ENCODE measurements around the gene SFXN4. TPM values are rescaled to one million over a fixed set of nuclear protein-coding genes. Genes with fewer than 3 reads are reported as not detected.

SFXN4 gene
- total and polyA plus RNA-seq, 3 experiments from 2014 or later = 18.6 to 52.3 (median 48.2) TPM

- Mint-ChIP-seq H3K36me3 (peaks cover 0 to 6% (median 0%) of the 10 kb centered on the region in 3 donors), H3K27ac (peak overlapping the region in 6 of 8 donors; percentile 80 to 97 (median 90)), H3K4me1 (peaks cover 48 to 59% (median 55%) of the 10 kb centered on the region in 3 donors), H3K27me3 (peaks cover 0 to 2% of the 10 kb centered on the region in 2 donors), H3K4me3 (peak overlapping the region; percentile 87 to 99 (median 94)), H3K9me3 (no peaks in the 10 kb centered on the region)
- H3K27me3 ChIP-seq (ENCODE audit: insufficient read depth, low read length, poor library complexity, severe bottlenecking) = no peaks in the 10 kb centered on the region
- POLR2A ChIA-PET = interaction anchor here (0.6 to 1.6 kb wide), 3 partner anchors 50 to 98 kb away, joined by 3 to 13 read pairs (median 4); no protein-coding TSS in a partner anchor
- no peak overlapping the region for H3K27ac ChIP-seq (ENCODE audit: low read depth, low read length)
- no peaks in the 10 kb centered on the region for H3K36me3 ChIP-seq (ENCODE audit: insufficient read depth, low read length)
- H3K4me3 ChIP-seq (ENCODE audit: low read length) = peak overlapping the region; percentile 78
- no peaks in the 10 kb centered on the region for H3K9me3 ChIP-seq (ENCODE audit: low read length)
- DNase-seq = peak in 1 of 5 donors; percentile 10
- H3K4me1 ChIP-seq (ENCODE audit: insufficient read depth, low read length) = peaks cover 46% of the 10 kb centered on the region
- CTCF ChIA-PET = interaction anchor here (1.1 to 8.6 kb wide), 13 partner anchors 10 to 335 kb away, joined by 3 to 112 read pairs (median 7); partner anchors contain the start of gene RGS10
Measured at GRCh38 chr10:119208553-119208940, 43.0 kb upstream of the SFXN4 start.

GRCh38 chr10:119207713-119208552 lies 42.4 kb upstream of the SFXN4 start:
- CTCF ChIA-PET = interaction anchor here (0.6 to 8.6 kb wide), 33 partner anchors 10 to 384 kb away, joined by 3 to 112 read pairs (median 5); partner anchors contain the start of genes EIF3A, RGS10 and SFXN4

GRCh38 chr10:119207366-119207666 lies 41.8 kb upstream of the SFXN4 start, which contains the start of gene GRK5:
Gene GRK5, plus strand, starts transcription at chr10:119207571. Its CDS starts 347 bp downstream, at chr10:119207918.
- CTCF ChIA-PET = interaction anchor here (0.7 to 8.6 kb wide), 32 partner anchors 8 to 385 kb away, joined by 3 to 112 read pairs (median 5); partner anchors contain the start of genes EIF3A, RGS10 and SFXN4
- peak; percentile 92 to 98 (median 98) for DNase-seq
- Histone ChIP-seq H3K9me3 (ENCODE audit: low read length) (no peaks in the 10 kb centered on the region), H3K36me3 (ENCODE audit: insufficient read depth, low read length) (no peaks in the 10 kb centered on the region), H3K4me3 (ENCODE audit: low read length) (peak within 1 kb of the TSS; percentile 78), H3K4me1 (ENCODE audit: insufficient read depth, low read length) (peaks cover 34% of the 10 kb centered on the region), H3K27me3 (ENCODE audit: insufficient read depth, low read length, poor library complexity, severe bottlenecking) (no peaks in the 10 kb centered on the region), H3K27ac (ENCODE audit: low read depth, low read length) (peak within 1 kb of the TSS; percentile 57)
- H3K4me1 Mint-ChIP-seq = peaks cover 39 to 49% (median 46%) of the 10 kb centered on the region in 3 donors
- POLR2A ChIA-PET = interaction anchor here (0.6 to 2.3 kb wide), 16 partner anchors 42 to 665 kb away, joined by 3 to 18 read pairs (median 3); partner anchors contain the start of genes CACUL1, MCMBP, RGS10 and SFXN4
- peaks cover 0 to 2% of the 10 kb centered on the region in 2 donors for H3K27me3 Mint-ChIP-seq
- H3K9me3 Mint-ChIP-seq = no peaks in the 10 kb centered on the region
- peak within 1 kb of the TSS; percentile 93 to 99 (median 98) for H3K27ac Mint-ChIP-seq
- peaks cover 0 to 6% (median 0%) of the 10 kb centered on the region in 3 donors for H3K36me3 Mint-ChIP-seq
- peak within 1 kb of the TSS; percentile 94 to 99 (median 96) for H3K4me3 Mint-ChIP-seq

More at GRCh38 chr10:119207713-119208552, 42.4 kb upstream of the SFXN4 start:
- Mint-ChIP-seq H3K27me3 (peaks cover 0 to 2% of the 10 kb centered on the region in 2 donors), H3K4me1 (peaks cover 45 to 55% (median 52%) of the 10 kb centered on the region in 3 donors), H3K27ac (peak overlapping the region; percentile 80 to 97 (median 91)), H3K36me3 (peaks cover 0 to 6% (median 0%) of the 10 kb centered on the region in 3 donors), H3K4me3 (peak overlapping the region; percentile 87 to 99 (median 94)), H3K9me3 (no peaks in the 10 kb centered on the region)
- no peaks in the 10 kb centered on the region for H3K27me3 ChIP-seq (ENCODE audit: insufficient read depth, low read length, poor library complexity, severe bottlenecking)
- H3K4me1 ChIP-seq (ENCODE audit: insufficient read depth, low read length) = peaks cover 40% of the 10 kb centered on the region
- H3K27ac ChIP-seq (ENCODE audit: low read depth, low read length) = peak overlapping the region; percentile 46
- POLR2A ChIA-PET = interaction anchor here (0.6 to 2.3 kb wide), 10 partner anchors 43 to 665 kb away, joined by 3 to 18 read pairs (median 4); partner anchors contain the start of genes MCMBP and SFXN4
- H3K36me3 ChIP-seq (ENCODE audit: insufficient read depth, low read length) = no peaks in the 10 kb centered on the region
- peak in 3 of 5 donors; percentile 10 to 56 (median 12) for DNase-seq
- H3K4me3 ChIP-seq (ENCODE audit: low read length) = peak overlapping the region; percentile 78
- no peaks in the 10 kb centered on the region for H3K9me3 ChIP-seq (ENCODE audit: low read length)

- ChIA-PET POLR2A (interaction anchor here (0.6 to 2.3 kb wide), 18 partner anchors 42 to 666 kb away, joined by 3 to 18 read pairs (median 3); partner anchors contain the start of genes CACUL1, MCMBP, RGS10 and SFXN4), CTCF (interaction anchor here (0.7 to 8.6 kb wide), 47 partner anchors 8 to 426 kb away, joined by 3 to 112 read pairs (median 5); partner anchors contain the start of genes EIF3A, PRDX3, RGS10 and SFXN4)
- peak overlapping the region; percentile 93 to 99 (median 98) for H3K27ac Mint-ChIP-seq
- H3K36me3 ChIP-seq (ENCODE audit: insufficient read depth, low read length) = no peaks in the 10 kb centered on the region
- H3K4me3 Mint-ChIP-seq = peak overlapping the region; percentile 87 to 99 (median 94)
- peaks cover 29% of the 10 kb centered on the region for H3K4me1 ChIP-seq (ENCODE audit: insufficient read depth, low read length)
- peak overlapping the region; percentile 21 for H3K4me3 ChIP-seq (ENCODE audit: low read length)
- H3K9me3 Mint-ChIP-seq = no peaks in the 10 kb centered on the region
- H3K4me1 Mint-ChIP-seq = peaks cover 34 to 44% (median 41%) of the 10 kb centered on the region in 3 donors
- DNase-seq = peak; percentile 52 to 80 (median 73)
- H3K9me3 ChIP-seq (ENCODE audit: low read length) = no peaks in the 10 kb centered on the region
- peak overlapping the region; percentile 57 for H3K27ac ChIP-seq (ENCODE audit: low read depth, low read length)
- no peaks in the 10 kb centered on the region for H3K27me3 ChIP-seq (ENCODE audit: insufficient read depth, low read length, poor library complexity, severe bottlenecking)
- H3K27me3 Mint-ChIP-seq = peaks cover 0 to 2% of the 10 kb centered on the region in 2 donors
- peaks cover 0 to 6% (median 0%) of the 10 kb centered on the region in 3 donors for H3K36me3 Mint-ChIP-seq
Measured at GRCh38 chr10:119206603-119207365, 41.3 kb upstream of the SFXN4 start.

GRCh38 chr10:119205894-119206602 lies 40.5 kb upstream of the SFXN4 start:
- Histone ChIP-seq H3K27ac (ENCODE audit: low read depth, low read length) (peak overlapping the region; percentile 57), H3K9me3 (ENCODE audit: low read length) (no peaks in the 10 kb centered on the region), H3K4me3 (ENCODE audit: low read length) (peak overlapping the region; percentile 21), H3K36me3 (ENCODE audit: insufficient read depth, low read length) (no peaks in the 10 kb centered on the region), H3K27me3 (ENCODE audit: insufficient read depth, low read length, poor library complexity, severe bottlenecking) (no peaks in the 10 kb centered on the region), H3K4me1 (ENCODE audit: insufficient read depth, low read length) (peaks cover 21% of the 10 kb centered on the region)
- Mint-ChIP-seq H3K27me3 (peaks cover 0 to 2% of the 10 kb centered on the region in 2 donors), H3K36me3 (peaks cover 0 to 6% (median 0%) of the 10 kb centered on the region in 3 donors), H3K4me3 (peak overlapping the region; percentile 87 to 99 (median 94)), H3K9me3 (no peaks in the 10 kb centered on the region), H3K4me1 (peaks cover 26 to 37% (median 33%) of the 10 kb centered on the region in 3 donors), H3K27ac (peak overlapping the region; percentile 93 to 99 (median 98))
- ChIA-PET CTCF (interaction anchor here (0.7 to 8.6 kb wide), 32 partner anchors 8 to 427 kb away, joined by 3 to 112 read pairs (median 5); partner anchors contain the start of genes PRDX3, RGS10 and SFXN4), POLR2A (interaction anchor here (0.7 to 2.3 kb wide), 7 partner anchors 41 to 451 kb away, joined by 3 to 18 read pairs (median 3); partner anchors contain the start of genes CACUL1, RGS10 and SFXN4)
- DNase-seq = peak in 4 of 5 donors; percentile 19 to 65 (median 38)

GRCh38 chr10:119203006-119203405 lies 37.5 kb upstream of the SFXN4 start:
- H3K4me1 ChIP-seq (ENCODE audit: insufficient read depth, low read length) = peaks cover 10% of the 10 kb centered on the region
- Mint-ChIP-seq H3K27ac (peak overlapping the region in 1 of 8 donors; percentile 20), H3K9me3 (no peaks in the 10 kb centered on the region), H3K36me3 (peaks cover 0 to 3% (median 0%) of the 10 kb centered on the region in 3 donors), H3K4me1 (peaks cover 6 to 19% (median 11%) of the 10 kb centered on the region in 3 donors), H3K4me3 (peak overlapping the region in 1 of 7 donors; percentile 69), H3K27me3 (peaks cover 3% of the 10 kb centered on the region in 2 donors)
- H3K27me3 ChIP-seq (ENCODE audit: insufficient read depth, low read length, poor library complexity, severe bottlenecking) = no peaks in the 10 kb centered on the region
- DNase-seq = no peak
- CTCF ChIA-PET = interaction anchor here (0.8 to 1.7 kb wide), 6 partner anchors 9 to 340 kb away, joined by 3 to 12 read pairs (median 3); partner anchors contain the start of gene RGS10
- POLR2A ChIA-PET = no interaction called here
- no peak overlapping the region for H3K27ac ChIP-seq (ENCODE audit: low read depth, low read length)
- no peaks in the 10 kb centered on the region for H3K9me3 ChIP-seq (ENCODE audit: low read length)
- no peaks in the 10 kb centered on the region for H3K36me3 ChIP-seq (ENCODE audit: insufficient read depth, low read length)
- no peak overlapping the region for H3K4me3 ChIP-seq (ENCODE audit: low read length)
